Trophoblast cell (in vitro differentiated cells and primary cell): ENCODE measurements around the gene LRP1B.
A peak's percentile ranks its signal among the peaks of the same experiment; 100 is the strongest.

Source experiments
- DNase-seq, 2 donors: peaks; one replicate each; pipeline ENCODE4 v3.0.0-alpha.2; 2016
- H2AFZ ChIP-seq: 2 replicates; pipeline ENCODE4 v1.6.1; 2013; ENCODE audit warnings: low read length, moderate library complexity, mild to moderate bottlenecking; ENCODE audit not compliant: insufficient read depth, poor library complexity
- H2AK5ac ChIP-seq: 2 replicates; pipeline ENCODE4 v1.6.1; 2013; ENCODE audit warnings: mild to moderate bottlenecking, low read length
- H2BK120ac ChIP-seq: 2 replicates; pipeline ENCODE4 v1.6.1; 2013; ENCODE audit warnings: low read length, mild to moderate bottlenecking, moderate library complexity; ENCODE audit not compliant: insufficient read depth, poor library complexity
- H2BK12ac ChIP-seq: 2 replicates; pipeline ENCODE4 v1.6.1; 2013; ENCODE audit warnings: mild to moderate bottlenecking, low read length, moderate library complexity
- H2BK5ac ChIP-seq: 2 replicates; pipeline ENCODE4 v1.6.1; 2013; ENCODE audit warnings: low read length, low read depth, moderate library complexity, mild to moderate bottlenecking; ENCODE audit not compliant: poor library complexity
- H3K14ac ChIP-seq: 2 replicates; pipeline ENCODE4 v1.6.1; 2013; ENCODE audit warnings: mild to moderate bottlenecking, low read length
- H3K18ac ChIP-seq: 2 replicates; pipeline ENCODE4 v1.6.1; 2013; ENCODE audit warnings: mild to moderate bottlenecking, low read length
- H3K23ac ChIP-seq: 2 replicates; pipeline ENCODE4 v1.6.1; 2013; ENCODE audit warnings: low read length
- H3K27ac ChIP-seq: 2 replicates; pipeline ENCODE4 v1.5.1; 2013; ENCODE audit warnings: low read depth, mild to moderate bottlenecking, inconsistent platforms, low read length, moderate library complexity
- H3K27me3 ChIP-seq: 2 replicates; pipeline ENCODE4 v1.6.1; 2013; ENCODE audit warnings: inconsistent platforms, mild to moderate bottlenecking, low read length, moderate library complexity; ENCODE audit not compliant: insufficient read depth
- H3K36me3 ChIP-seq, 2 experiments: 1 replicate in 1 of 2; 2 replicates in 1 of 2; pipeline ENCODE4 v1.6.1; 2013; ENCODE audit warnings: low read length in 2 of 2, mild to moderate bottlenecking in 2 of 2, moderate library complexity in 1 of 2; ENCODE audit not compliant: insufficient read depth in 2 of 2, control insufficient read depth in 1 of 2
- H3K4ac ChIP-seq: 2 replicates; pipeline ENCODE4 v1.6.1; 2013; ENCODE audit warnings: low read depth, mild to moderate bottlenecking, low read length, moderate library complexity
- H3K4me1 ChIP-seq, 2 experiments: 1 replicate in 1 of 2; 2 replicates in 1 of 2; pipeline ENCODE4 v1.6.1; 2013; ENCODE audit warnings: low read length in 2 of 2, mild to moderate bottlenecking in 2 of 2, moderate library complexity in 1 of 2; ENCODE audit not compliant: insufficient read depth in 2 of 2, control insufficient read depth in 1 of 2
- H3K4me2 ChIP-seq: 2 replicates; pipeline ENCODE4 v1.6.1; 2013; ENCODE audit warnings: inconsistent platforms, mild to moderate bottlenecking, low read length, moderate library complexity
- H3K4me3 ChIP-seq: 2 replicates; pipeline ENCODE4 v1.5.1; 2013; ENCODE audit warnings: mild to moderate bottlenecking, low read depth, low read length, inconsistent platforms
- H3K79me1 ChIP-seq: one replicate; pipeline ENCODE4 v1.6.1; 2013; ENCODE audit warnings: low read length
- H3K79me2 ChIP-seq: 2 replicates; pipeline ENCODE4 v1.6.1; 2013; ENCODE audit warnings: low read length, mild to moderate bottlenecking; ENCODE audit not compliant: control insufficient read depth, insufficient read depth, poor library complexity
- H3K9ac ChIP-seq: 2 replicates; pipeline ENCODE4 v1.6.1; 2013; ENCODE audit warnings: mild to moderate bottlenecking, low read length
- H3K9me3 ChIP-seq: 2 replicates; pipeline ENCODE4 v1.6.1; 2013; ENCODE audit warnings: low read depth, mild to moderate bottlenecking, control low read depth, inconsistent platforms, low read length; ENCODE audit not compliant: insufficient read depth
- H4K12ac ChIP-seq: 2 replicates; pipeline ENCODE4 v1.6.1; 2013; ENCODE audit warnings: low read depth, mild to moderate bottlenecking, low read length, moderate library complexity
- H4K8ac ChIP-seq: 2 replicates; pipeline ENCODE4 v1.6.1; 2013; ENCODE audit warnings: low read depth, mild to moderate bottlenecking, low read length, moderate library complexity
- H4K91ac ChIP-seq: one replicate; pipeline ENCODE4 v1.6.1; 2013; ENCODE audit warnings: low read depth, mild to moderate bottlenecking, low read length, moderate library complexity
- WGBS: extraction: QIAGEN DNeasy Blood & Tissue Kit; methylation state at CpG from one replicate; pipeline ENCODE4 v1.1.7; 2013; ENCODE audit warnings: missing lambda C conversion rate; ENCODE audit not compliant: insufficient read length, insufficient coverage; ENCODE audit errors: extremely low coverage; 5-methylcytosine and 5-hydroxymethylcytosine counted together

Gene LRP1B

GRCh38 chr2:141569941-141570340 is 560.9 kb downstream of the LRP1B start:
- Histone ChIP-seq H3K4me2 (no peak overlapping the region), H3K14ac (peak overlapping the region; percentile 25), H3K23ac (no peak overlapping the region), H3K9ac (no peak overlapping the region), H4K91ac (no peak overlapping the region), H4K12ac (no peak overlapping the region), H3K79me2 (no peaks in the 10 kb centered on the region), H3K9me3 (no peaks in the 10 kb centered on the region), H4K8ac (no peak overlapping the region), H2AFZ (no peak overlapping the region), H3K27ac (no peak overlapping the region), H3K4me3 (no peak overlapping the region), H2BK5ac (no peak overlapping the region), H3K27me3 (no peaks in the 10 kb centered on the region), H3K79me1 (no peaks in the 10 kb centered on the region), H3K4me1 (peaks cover 5 to 7% of the 10 kb centered on the region in 2 experiments), H2AK5ac (no peak overlapping the region), H2BK12ac (no peak overlapping the region), H3K4ac (no peak overlapping the region), H3K36me3 (no peaks in the 10 kb centered on the region), H2BK120ac (no peak overlapping the region), H3K18ac (no peak overlapping the region)
- WGBS = no CpG with 5 or more reads among the region's 4 CpGs
- no peak for DNase-seq

DNA sequence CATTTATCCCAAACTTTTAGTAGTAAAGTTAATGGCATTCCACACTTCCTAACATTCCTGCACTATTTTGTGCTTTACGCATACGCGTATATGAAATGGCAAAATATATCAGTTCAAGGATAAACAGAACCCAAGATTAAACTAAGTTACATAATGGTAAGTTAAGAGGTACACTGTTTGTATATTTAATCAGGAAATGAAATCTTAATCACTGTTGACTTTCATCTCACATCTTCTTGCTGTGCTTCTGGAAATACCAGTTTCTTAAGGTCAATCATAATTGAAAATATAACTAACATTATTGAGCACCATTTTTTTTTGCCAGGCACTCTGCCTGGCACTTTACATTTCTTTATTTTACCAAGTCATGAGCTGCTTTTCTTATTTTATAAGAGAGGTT is 565.2 kb downstream of the LRP1B start:
- H3K18ac ChIP-seq = no peak overlapping the region
- no peak overlapping the region for H3K14ac ChIP-seq
- H4K12ac ChIP-seq = no peak overlapping the region
- H3K9ac ChIP-seq = no peak overlapping the region
- H2AK5ac ChIP-seq = no peak overlapping the region
- H3K23ac ChIP-seq = no peak overlapping the region
- no peaks in the 10 kb centered on the region for H3K79me2 ChIP-seq
- H3K79me1 ChIP-seq = no peaks in the 10 kb centered on the region
- no peaks in the 10 kb centered on the region for H3K9me3 ChIP-seq
- no peak overlapping the region for H2AFZ ChIP-seq
- H3K27ac ChIP-seq = no peak overlapping the region
- H3K4me2 ChIP-seq = no peak overlapping the region
- H2BK12ac ChIP-seq = no peak overlapping the region
- WGBS = no CpG with 5 or more reads among the region's 3 CpGs
- DNase-seq = no peak
- H3K27me3 ChIP-seq = no peaks in the 10 kb centered on the region
- H4K91ac ChIP-seq = no peak overlapping the region
- no peak overlapping the region for H2BK5ac ChIP-seq
- no peak overlapping the region for H2BK120ac ChIP-seq
- no peaks in the 10 kb centered on the region for H3K36me3 ChIP-seq
- H3K4ac ChIP-seq = no peak overlapping the region
- H4K8ac ChIP-seq = no peak overlapping the region
- peaks cover 3 to 5% of the 10 kb centered on the region in 2 experiments for H3K4me1 ChIP-seq
- no peak overlapping the region for H3K4me3 ChIP-seq

- Histone ChIP-seq H4K12ac (no peak overlapping the region), H2AFZ (no peak overlapping the region), H3K27me3 (no peaks in the 10 kb centered on the region), H3K79me1 (no peaks in the 10 kb centered on the region), H4K8ac (no peak overlapping the region), H2BK120ac (no peak overlapping the region), H2BK5ac (no peak overlapping the region), H2AK5ac (no peak overlapping the region), H3K27ac (no peak overlapping the region), H3K9ac (no peak overlapping the region), H3K79me2 (no peaks in the 10 kb centered on the region), H3K4me2 (no peak overlapping the region), H3K18ac (no peak overlapping the region), H3K4me1 (no peaks in the 10 kb centered on the region), H2BK12ac (no peak overlapping the region), H3K9me3 (no peaks in the 10 kb centered on the region), H3K4me3 (no peak overlapping the region), H3K36me3 (no peaks in the 10 kb centered on the region), H3K23ac (no peak overlapping the region), H3K4ac (no peak overlapping the region), H3K14ac (no peak overlapping the region), H4K91ac (no peak overlapping the region)
- DNase-seq = no peak
- no CpG with 5 or more reads among the region's 1 CpG for WGBS
Measured at GRCh38 chr2:141560723-141561122, 570.1 kb downstream of the LRP1B start.

GRCh38 chr2:141557329-141558095 is 573.3 kb downstream of the LRP1B start:
- Histone ChIP-seq H2BK12ac (no peak overlapping the region), H2BK120ac (no peak overlapping the region), H3K4me1 (no peaks in the 10 kb centered on the region), H4K91ac (no peak overlapping the region), H3K23ac (no peak overlapping the region), H3K79me1 (no peaks in the 10 kb centered on the region), H3K18ac (no peak overlapping the region), H4K8ac (no peak overlapping the region), H3K27me3 (no peaks in the 10 kb centered on the region), H3K4me2 (no peak overlapping the region), H3K79me2 (no peaks in the 10 kb centered on the region), H3K4me3 (no peak overlapping the region), H3K36me3 (no peaks in the 10 kb centered on the region), H2BK5ac (no peak overlapping the region), H3K4ac (no peak overlapping the region), H3K9me3 (no peaks in the 10 kb centered on the region), H3K9ac (no peak overlapping the region), H3K27ac (no peak overlapping the region), H3K14ac (no peak overlapping the region), H2AFZ (no peak overlapping the region), H2AK5ac (no peak overlapping the region), H4K12ac (no peak overlapping the region)
- DNase-seq = peak in 1 of 2 donors; percentile 18
- WGBS = no CpG with 5 or more reads among the region's 4 CpGs
